HS-27A (cell line): ENCODE results near the gene HSD17B8.

Source experiments
- DNase-seq: peaks from one replicate; pipeline ENCODE4 v3.0.0-alpha.2; 2012; ENCODE audit warnings: low read depth, missing footprints

HSD17B8 gene

GRCh38 chr6:33192671-33193602, 11.5 kb upstream of the HSD17B8 start:
- no peak for DNase-seq

GRCh38 chr6:33193619-33194018, 10.8 kb upstream of the HSD17B8 start:
- DNase-seq = no peak

GRCh38 chr6:33194431-33194979, 9.9 kb upstream of the HSD17B8 start:
- no peak for DNase-seq

GRCh38 chr6:33195304-33196165, 8.9 kb upstream of the HSD17B8 start:
- no peak for DNase-seq

GRCh38 chr6:33197431-33198048, 6.9 kb upstream of the HSD17B8 start:
- no peak for DNase-seq

GRCh38 chr6:33198159-33198852, 6.1 kb upstream of the HSD17B8 start:
- DNase-seq = no peak

- DNase-seq = no peak
Measured at GRCh38 chr6:33198853-33199436, 5.5 kb upstream of the HSD17B8 start.

- no peak for DNase-seq
Measured at GRCh38 chr6:33199687-33200218, 4.7 kb upstream of the HSD17B8 start.

GRCh38 chr6:33200219-33201146, 4.0 kb upstream of the HSD17B8 start, which contains the start of the genes RXRB and SLC39A7:
TSS of gene RXRB (minus strand) at chr6:33200665. CDS start at chr6:33200476, 189 bp downstream.
TSS of gene SLC39A7 (plus strand) at chr6:33200867. CDS start at chr6:33201246, 379 bp downstream.
- DNase-seq = peak; percentile 100

- DNase-seq = no peak
Measured at GRCh38 chr6:33201147-33201545, 3.3 kb upstream of the HSD17B8 start.

GRCh38 chr6:33201935-33202334, 2.5 kb upstream of the HSD17B8 start:
- DNase-seq = no peak

- DNase-seq = no peak
Measured at GRCh38 chr6:33202799-33203198, 1.7 kb upstream of the HSD17B8 start.

GRCh38 chr6:33203443-33204164, 851 bp upstream of the HSD17B8 start:
- DNase-seq = no peak

GRCh38 chr6:33204165-33204414, 365 bp upstream of the HSD17B8 start:
- DNase-seq = no peak

GRCh38 chr6:33205191-33206026, 954 bp downstream of the HSD17B8 start:
- no peak for DNase-seq

GRCh38 chr6:33206027-33206863, 1.8 kb downstream of the HSD17B8 start:
- no peak for DNase-seq

GRCh38 chr6:33206864-33207551, 2.6 kb downstream of the HSD17B8 start:
- no peak for DNase-seq
